Kidney tubule cell (primary cell): ENCODE results near the gene KLRG1.

ENCODE experiments used
- DNase-seq: peaks from one replicate; pipeline ENCODE4 v3.0.0-alpha.2; 2018; ENCODE audit warnings: low spot score

KLRG1 gene

DNA sequence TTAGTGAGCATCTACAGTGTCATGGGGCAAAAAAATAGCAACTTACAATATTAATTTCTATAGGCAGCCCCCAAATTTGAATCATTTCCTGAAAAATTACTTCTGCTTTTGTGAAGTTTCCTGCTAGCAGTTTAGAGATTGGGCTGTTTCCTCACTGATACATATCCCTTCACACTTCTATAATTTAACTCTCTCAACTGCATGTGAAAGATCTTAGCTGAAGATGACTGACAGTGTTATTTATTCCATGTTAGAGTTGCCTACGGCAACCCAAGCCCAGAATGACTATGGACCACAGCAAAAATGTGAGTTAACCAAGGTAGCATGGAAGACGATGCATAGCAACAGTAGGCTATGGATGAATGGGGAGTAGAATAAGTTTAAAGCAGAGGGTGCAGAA is at the start of gene KLRG1:
KLRG1 (plus strand) TSS at position 134 of the 400 bp plus-strand sequence; CDS start at position 224, 90 bp downstream.
- DNase-seq: no peak

DNA sequence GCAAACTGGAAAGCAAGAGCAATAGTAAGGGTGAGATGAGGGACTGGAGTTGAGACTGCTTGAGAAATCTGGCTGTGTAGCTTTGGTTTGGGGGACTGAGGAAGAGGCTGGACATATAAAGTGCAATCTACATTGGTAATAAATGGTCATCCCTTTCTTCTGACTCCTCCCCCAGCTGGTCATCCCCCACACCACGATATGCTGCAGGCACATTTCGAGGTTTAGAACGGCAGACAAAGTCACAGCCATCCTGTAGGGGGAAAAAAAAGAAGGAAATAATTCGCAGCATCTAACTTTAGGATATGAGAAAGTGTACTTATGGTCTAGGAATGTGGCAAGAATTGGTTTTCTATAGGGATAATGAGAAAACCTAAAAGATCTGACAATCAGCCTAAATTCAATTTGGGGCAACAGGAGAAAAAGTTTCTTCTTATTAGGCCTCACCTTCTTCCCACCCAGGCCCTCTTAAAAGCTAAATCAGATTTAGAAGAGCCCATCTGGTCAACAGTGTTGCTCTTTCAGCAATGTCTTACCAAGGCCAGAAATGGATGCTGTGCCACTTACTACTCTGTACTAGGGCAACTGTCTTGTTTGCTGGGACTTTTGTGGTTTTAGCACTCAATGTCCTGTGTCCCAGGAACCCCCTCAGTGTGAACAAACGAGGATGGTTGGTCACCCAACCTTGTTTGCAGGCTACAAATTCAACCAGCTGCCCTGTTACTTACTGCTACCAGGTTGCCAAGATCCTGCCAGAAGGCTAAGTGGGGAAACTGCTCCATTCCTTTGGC is 47.5 kb upstream of the KLRG1 start:
- no peak for DNase-seq

DNA sequence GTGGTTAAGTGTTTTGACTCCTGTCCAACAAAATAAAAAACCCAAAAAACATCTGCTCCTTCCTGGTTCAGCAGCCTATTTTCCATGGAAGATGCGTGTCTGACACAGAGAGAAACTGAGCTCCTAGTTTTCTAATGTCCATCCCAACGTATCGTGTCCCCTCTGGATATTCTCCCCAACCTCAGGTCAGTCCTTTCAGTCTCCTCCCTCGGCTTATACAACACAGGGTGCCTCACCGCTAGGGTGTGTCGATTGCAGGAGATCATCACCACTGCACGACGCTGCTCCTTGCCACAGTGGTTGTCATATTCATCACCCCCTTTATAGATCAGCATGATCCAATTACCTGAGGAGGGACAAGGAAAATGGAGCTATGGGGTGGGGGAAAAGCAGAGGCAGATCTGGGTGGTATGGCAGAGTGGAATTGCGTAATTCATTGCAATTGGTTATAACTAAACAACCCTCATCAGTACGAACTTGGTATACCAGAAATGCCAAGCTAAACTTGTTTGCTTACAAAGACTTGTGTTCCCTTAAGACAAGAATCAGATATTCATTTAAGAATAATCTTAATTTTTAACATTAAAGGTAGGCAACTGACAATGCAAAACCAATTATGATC is 45.7 kb upstream of the KLRG1 start:
- DNase-seq: no peak

DNA sequence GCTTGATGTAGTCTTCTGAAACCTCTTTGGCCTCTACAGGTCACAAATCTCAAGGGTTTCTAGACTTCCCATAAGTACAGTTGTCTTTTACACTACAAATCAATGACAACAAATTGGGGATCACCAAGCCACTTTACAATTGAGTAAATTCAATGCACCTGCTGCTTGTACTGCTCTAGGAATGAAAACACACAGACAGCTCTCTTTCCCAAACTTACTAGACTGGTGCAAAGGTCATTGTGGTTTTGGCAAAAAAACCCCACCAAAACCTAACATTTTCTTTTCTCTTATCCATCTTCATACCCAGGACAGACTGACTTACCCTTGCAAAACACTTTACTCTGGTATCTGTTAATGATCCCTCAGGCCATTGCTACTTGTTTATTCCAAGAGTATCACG is 42.6 kb upstream of the KLRG1 start:
- DNase-seq: no peak

- DNase-seq: no peak
These were observed 41.6 kb upstream of the KLRG1 start for GRCh38 chr12:8947737-8948136.

DNA sequence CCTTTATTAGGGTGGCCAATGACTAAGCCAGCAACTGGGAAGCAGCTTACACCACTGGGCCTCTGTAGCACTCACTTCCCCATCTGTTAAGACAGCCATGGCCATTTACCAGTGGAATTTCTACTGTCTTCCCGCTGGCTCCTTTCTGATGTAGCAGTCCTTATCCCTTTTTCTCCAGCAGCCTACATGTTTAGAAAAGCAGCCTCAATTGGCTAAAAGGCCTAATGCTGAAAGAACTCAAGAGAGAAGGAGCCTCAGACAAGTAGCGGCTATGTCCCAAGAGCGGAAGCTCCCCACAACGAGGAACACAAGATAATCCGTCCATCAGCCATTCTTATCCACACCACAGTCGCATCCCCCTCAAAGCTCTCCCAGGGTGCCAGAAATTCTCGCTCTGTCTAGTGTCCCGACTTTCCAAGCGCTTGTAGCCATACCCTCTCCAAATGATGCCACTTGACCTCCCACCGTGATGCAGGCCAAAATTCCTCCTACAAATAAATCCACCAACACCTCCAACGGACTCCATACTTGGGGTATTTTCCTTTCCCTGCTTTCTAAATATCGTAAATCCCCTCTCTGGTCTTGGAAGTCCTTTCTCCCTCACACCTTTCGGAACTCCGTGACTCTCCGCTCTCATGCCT is 40.5 kb upstream of the KLRG1 start:
- DNase-seq: peak; percentile 34

DNA sequence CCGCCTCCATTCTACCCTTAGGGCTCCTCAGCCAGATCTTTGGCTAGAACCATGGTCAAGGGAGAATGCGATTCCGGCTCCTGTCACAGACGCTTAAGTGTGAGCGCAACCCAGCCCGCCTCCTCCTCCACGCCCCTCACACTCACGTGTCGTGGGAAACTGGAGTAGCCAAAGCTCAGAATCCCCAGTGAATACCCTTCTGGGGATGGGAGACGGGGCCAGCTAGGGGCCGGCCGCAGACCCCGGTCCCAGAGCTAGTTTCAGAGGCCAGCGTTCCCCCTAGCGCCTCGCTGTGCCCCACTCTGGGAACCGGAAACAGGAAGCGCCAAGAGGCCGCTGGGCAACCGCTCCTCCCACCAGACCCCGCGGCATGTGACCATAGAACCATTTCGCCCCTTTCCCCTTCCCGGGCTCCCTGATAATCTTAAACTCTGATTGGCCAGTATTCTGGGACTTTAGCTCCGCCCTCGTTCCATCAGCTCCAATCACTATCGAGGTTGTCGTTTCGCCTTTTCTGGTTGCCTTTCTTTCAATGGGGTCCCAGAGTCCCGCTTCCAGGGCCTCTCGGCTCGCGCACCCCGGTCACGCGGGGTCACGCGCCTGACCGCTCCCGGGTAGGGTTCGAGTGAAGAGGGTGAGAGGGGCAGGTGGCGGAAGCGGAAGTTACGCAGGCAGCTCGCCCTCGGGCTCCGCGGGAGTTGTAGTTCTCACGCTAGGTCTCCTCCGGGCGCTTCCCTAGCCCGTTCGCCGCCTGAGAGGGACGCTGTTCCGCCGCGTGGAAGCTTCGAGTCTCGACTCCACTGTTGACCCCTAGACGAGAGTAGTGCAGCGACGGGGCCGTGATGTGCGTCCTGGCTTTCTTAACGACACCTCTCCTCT is 39.8 kb upstream of the KLRG1 start, which contains the start of gene M6PR:
M6PR (minus strand) TSS at position 304 of the 879 bp plus-strand sequence. CDS start 3,241 bp downstream, outside the sequence.
- DNase-seq: peak; percentile 94

- no peak for DNase-seq
These were observed 39.2 kb upstream of the KLRG1 start for GRCh38 chr12:8950221-8950527.

- no peak for DNase-seq
These were observed 38.5 kb upstream of the KLRG1 start for GRCh38 chr12:8950702-8951478.

DNA sequence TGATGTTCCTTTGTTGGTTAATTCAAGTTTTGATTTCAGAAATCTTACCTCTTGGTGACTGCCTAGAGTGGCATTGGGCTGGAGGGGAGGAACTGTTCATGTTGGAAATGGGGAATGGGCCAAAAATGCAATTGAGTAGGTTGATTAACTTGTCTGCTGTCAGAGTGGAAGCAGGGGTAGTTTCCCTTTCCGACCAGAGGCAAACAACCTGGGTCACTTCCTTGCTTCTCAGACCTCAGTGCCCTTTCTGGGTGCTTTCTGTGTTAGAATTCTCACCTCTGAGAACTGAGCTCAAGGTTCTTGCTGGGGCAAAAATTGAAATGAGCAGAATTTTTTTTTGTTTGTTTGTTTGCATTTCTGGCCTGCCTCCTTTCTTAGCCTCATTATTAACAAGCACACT is 37.6 kb upstream of the KLRG1 start:
- DNase-seq: no peak

- DNase-seq: no peak
These were observed 35.5 kb upstream of the KLRG1 start for GRCh38 chr12:8953773-8954402.

- no peak for DNase-seq
These were observed 33.3 kb upstream of the KLRG1 start for GRCh38 chr12:8956073-8956472.

DNA sequence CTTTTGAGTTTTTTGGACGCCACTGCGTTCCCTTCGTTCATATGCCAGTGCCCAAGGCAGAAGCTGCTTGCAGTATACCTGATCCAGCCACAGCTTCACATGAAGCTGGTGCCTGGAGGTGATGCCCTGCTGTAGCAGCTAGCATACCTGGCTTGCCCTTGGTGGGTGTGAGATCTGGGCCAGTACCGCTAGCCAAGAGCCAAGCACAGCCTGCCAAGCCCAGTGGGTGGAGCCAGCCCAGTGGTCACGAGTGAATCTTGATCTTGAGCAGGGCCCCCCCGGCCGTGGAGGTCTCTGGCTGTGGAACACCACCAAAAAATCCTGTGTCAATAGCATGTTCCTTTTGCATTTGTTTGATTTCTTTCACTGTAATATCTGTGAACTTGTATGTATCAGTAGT is 32.6 kb upstream of the KLRG1 start:
- no peak for DNase-seq

DNA sequence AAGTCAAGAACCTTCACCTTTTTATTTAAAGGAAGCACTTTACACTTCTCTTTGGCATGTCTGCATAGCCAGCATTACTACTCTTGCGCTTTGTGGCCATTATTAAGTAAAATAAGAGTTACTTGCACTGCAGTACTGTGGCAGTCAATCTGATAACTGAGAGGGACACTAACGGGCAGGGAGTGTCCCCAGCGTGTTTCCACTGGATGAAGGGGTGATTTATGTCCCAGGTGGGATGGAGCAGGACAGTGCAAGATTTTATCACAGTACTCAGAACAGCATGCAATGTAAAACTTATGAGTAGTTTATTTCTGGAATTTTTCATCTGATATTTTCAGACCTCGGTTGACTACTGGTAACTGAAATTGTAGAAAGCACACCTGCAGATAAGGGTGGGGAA is 31.8 kb upstream of the KLRG1 start:
- DNase-seq: no peak

GRCh38 chr12:8958066-8958465 is 31.3 kb upstream of the KLRG1 start:
- DNase-seq: no peak

DNA sequence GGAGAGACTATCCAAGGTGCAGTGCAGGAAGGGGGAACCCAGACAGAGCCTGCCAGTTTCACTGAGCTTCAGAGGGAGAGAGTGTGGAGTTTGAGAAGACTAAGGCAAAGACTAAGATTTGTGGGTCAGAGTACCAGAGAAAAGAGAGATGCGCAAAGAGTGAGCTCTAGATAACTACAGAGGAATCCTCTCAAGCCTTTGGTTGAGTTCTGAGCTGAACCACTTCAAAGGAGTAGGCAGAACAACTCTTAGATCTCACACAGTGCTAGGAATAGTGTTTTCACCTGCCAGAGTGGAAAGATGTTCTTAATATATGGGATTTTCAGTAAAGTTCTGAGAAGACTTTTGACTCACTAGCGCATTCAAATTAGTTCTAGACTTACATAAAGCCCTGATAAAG is 29.2 kb upstream of the KLRG1 start:
- DNase-seq: no peak

GRCh38 chr12:8968761-8969160 is 20.6 kb upstream of the KLRG1 start:
- DNase-seq: no peak

GRCh38 chr12:8969861-8970411 is 19.4 kb upstream of the KLRG1 start:
- no peak for DNase-seq

GRCh38 chr12:8970432-8970831 is 18.9 kb upstream of the KLRG1 start:
- DNase-seq: no peak

DNA sequence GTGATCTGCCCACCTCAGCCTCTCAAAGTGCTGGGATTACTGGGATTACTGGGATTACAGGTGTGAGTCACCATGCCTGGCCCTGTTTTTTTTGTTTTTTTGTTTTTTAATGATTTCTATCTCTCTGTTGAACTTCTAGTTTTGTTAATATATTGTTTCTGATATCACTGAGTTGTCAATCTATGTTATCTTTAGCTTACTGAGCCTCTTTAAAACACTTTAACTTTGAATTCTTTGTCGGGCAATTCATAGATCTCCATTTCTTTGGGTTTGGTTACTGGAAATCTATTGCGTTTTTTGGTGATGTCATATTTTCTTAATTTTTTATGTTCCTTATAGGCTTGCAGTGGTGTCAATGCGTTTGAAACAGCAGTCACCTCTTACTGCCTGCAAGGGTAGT is 9.2 kb upstream of the KLRG1 start:
- DNase-seq: no peak
